HG02938 (cell line): ENCODE results near the gene PEX26.
"Not testable (repeated sequence)": the region's sequence is repeated elsewhere in the genome, so short reads cannot be mapped to it uniquely, and the experiment has no call there.

Source experiments
- ATAC-seq: cut with Tn5 transposase; IDR thresholded peaks from one replicate; pipeline ENCODE4 v1.9.1; 2021; ENCODE audit warnings: mild to moderate bottlenecking, moderate library complexity; ENCODE audit not compliant: unreplicated experiment

Gene PEX26

GRCh38 chr22:18115906-18116371, 38.1 kb downstream of the PEX26 start:
- no peak for ATAC-seq

GRCh38 chr22:18116634-18117033, 38.8 kb downstream of the PEX26 start:
- ATAC-seq = no peak

GRCh38 chr22:18118345-18118915, 40.6 kb downstream of the PEX26 start:
- ATAC-seq = no peak

- no peak for ATAC-seq
These were observed 41.8 kb downstream of the PEX26 start for GRCh38 chr22:18119409-18120110.

- no peak for ATAC-seq
These were observed 43.1 kb downstream of the PEX26 start for GRCh38 chr22:18120857-18121256.

GRCh38 chr22:18121506-18121905, 43.7 kb downstream of the PEX26 start:
- no peak for ATAC-seq

- no peak for ATAC-seq
These were observed 44.3 kb downstream of the PEX26 start for GRCh38 chr22:18121954-18122554.

- not testable (repeated sequence) for ATAC-seq
These were observed 45.8 kb downstream of the PEX26 start for GRCh38 chr22:18123476-18124025.

GRCh38 chr22:18126606-18127005, 48.8 kb downstream of the PEX26 start:
- no peak for ATAC-seq

GRCh38 chr22:18130018-18130417, 52.2 kb downstream of the PEX26 start:
- no peak for ATAC-seq

- ATAC-seq = no peak
These were observed 53.1 kb downstream of the PEX26 start for GRCh38 chr22:18130699-18131429.

GRCh38 chr22:18133452-18133851, 55.7 kb downstream of the PEX26 start:
- no peak for ATAC-seq

GRCh38 chr22:18136563-18137320, 59.0 kb downstream of the PEX26 start:
- no peak for ATAC-seq

GRCh38 chr22:18141004-18141403, 63.2 kb downstream of the PEX26 start:
- ATAC-seq = not testable (repeated sequence)

- no peak for ATAC-seq
These were observed 66.3 kb downstream of the PEX26 start for GRCh38 chr22:18144105-18144504.

GRCh38 chr22:18145676-18146388, 68.0 kb downstream of the PEX26 start:
- ATAC-seq = no peak

- ATAC-seq = no peak
These were observed 68.6 kb downstream of the PEX26 start for GRCh38 chr22:18146389-18146753.

GRCh38 chr22:18147791-18148190, 70.0 kb downstream of the PEX26 start:
- no peak for ATAC-seq

- ATAC-seq = no peak
These were observed 70.6 kb downstream of the PEX26 start for GRCh38 chr22:18148293-18148965.
